HEK293 (cell line): ENCODE measurements around the gene GSG1.
"Not testable (repeated sequence)": the region's sequence is repeated elsewhere in the genome, so short reads cannot be mapped to it uniquely, and the experiment has no call there.

Source experiments
- CTCF ChIA-PET: fragments of 350-600 bp; formaldehyde crosslinking; extraction: SDS; loops from one replicate; lab custom pipeline; 2021; ENCODE audit warnings: antibody characterized with exemption; lab: Yijun Ruan, JAX
- POLR2A ChIA-PET: fragments of 300-600 bp; formaldehyde crosslinking; extraction: SDS; loops from one replicate; lab custom pipeline; 2020; ENCODE audit warnings: antibody characterized with exemption, inconsistent platforms; lab: Yijun Ruan, JAX
- H3K27ac ChIP-seq: fragments of 200-500 bp; sonication (Bioruptor generic); 2 replicates; pipeline ENCODE4 v1.5.1; 2014; ENCODE audit warnings: low read depth, low read length, control low read depth, inconsistent platforms; ENCODE audit errors: extremely low read depth
- H3K36me3 ChIP-seq, 2 experiments: fragments of 200-500 bp in 1 of 2; sonication (Bioruptor generic) in 1 of 2; 1 replicate in 1 of 2; 2 replicates in 1 of 2; pipeline ENCODE4 v1.5.1; 2014 to 2017; ENCODE audit warnings: inconsistent platforms in 2 of 2, low read length in 2 of 2; ENCODE audit not compliant: control insufficient read depth in 2 of 2, insufficient read depth in 1 of 2
- H3K4me1 ChIP-seq: fragments of 200-500 bp; sonication (Bioruptor generic); 2 replicates; pipeline ENCODE4 v1.5.1; 2014; ENCODE audit warnings: mild to moderate bottlenecking, low read length, inconsistent platforms; ENCODE audit not compliant: control insufficient read depth, insufficient read depth
- H3K4me3 ChIP-seq: 2 replicates; pipeline ENCODE4 v1.5.1; 2011; ENCODE audit warnings: low read depth, mild to moderate bottlenecking, control low read depth, low read length, moderate library complexity
- H3K9me3 ChIP-seq: fragments of 200-500 bp; sonication (Bioruptor generic); 2 replicates; pipeline ENCODE4 v1.5.1; 2014; ENCODE audit warnings: low read depth, low read length, inconsistent platforms; ENCODE audit not compliant: control insufficient read depth, insufficient read depth
- EGR2 ChIP-seq: fragments of 450-650 bp; formaldehyde crosslinking; IDR thresholded peaks from 2 replicates; pipeline ENCODE4 v1.5.1; 2016; ENCODE audit warnings: low read depth, missing biosample characterization, missing genetic modification characterization
- FEZF1 ChIP-seq: fragments of 450-650 bp; formaldehyde crosslinking; IDR thresholded peaks from 2 replicates; pipeline ENCODE4 v1.5.1; 2016; ENCODE audit warnings: missing biosample characterization, missing genetic modification characterization
- GLIS2 ChIP-seq: fragments of 450-650 bp; formaldehyde crosslinking; IDR thresholded peaks from 2 replicates; pipeline ENCODE4 v1.5.1; 2016; ENCODE audit warnings: missing biosample characterization, missing genetic modification characterization
- PRDM1 ChIP-seq: fragments of 450-650 bp; formaldehyde crosslinking; IDR thresholded peaks from 2 replicates; pipeline ENCODE4; 2016; ENCODE audit warnings: missing biosample characterization, missing genetic modification characterization
- WT1 ChIP-seq: fragments of 450-650 bp; formaldehyde crosslinking; IDR thresholded peaks from 2 replicates; pipeline ENCODE4 v1.5.1; 2016; ENCODE audit warnings: missing biosample characterization, missing genetic modification characterization
- YY1 ChIP-seq: fragments of 450-650 bp; formaldehyde crosslinking; IDR thresholded peaks from 2 replicates; pipeline ENCODE4 v1.5.1; 2018; ENCODE audit warnings: missing biosample characterization, missing genetic modification characterization
- ZBTB8A ChIP-seq: fragments of 450-650 bp; formaldehyde crosslinking; IDR thresholded peaks from 2 replicates; pipeline ENCODE4 v1.5.1; 2016; ENCODE audit warnings: missing biosample characterization, missing genetic modification characterization
- ZNF211 ChIP-seq: fragments of 450-650 bp; formaldehyde crosslinking; IDR thresholded peaks from 2 replicates; pipeline ENCODE4 v1.5.1; 2016; ENCODE audit warnings: low read depth, missing biosample characterization, missing genetic modification characterization
- ZNF214 ChIP-seq: fragments of 450-650 bp; formaldehyde crosslinking; IDR thresholded peaks from 2 replicates; pipeline ENCODE4 v1.5.1; 2017; ENCODE audit warnings: missing biosample characterization, mild to moderate bottlenecking, missing genetic modification characterization, borderline replicate concordance
- ZNF274 ChIP-seq, 2 experiments: fragments of 200-500 bp in 1 of 2; fragments of 450-650 bp in 1 of 2; sonication (Bioruptor generic) in 1 of 2; formaldehyde crosslinking in 1 of 2; IDR thresholded peaks; 2 replicates each; pipeline versions ENCODE4 v1.5.1 to v1.6.1; 2014 to 2016; ENCODE audit warnings: borderline replicate concordance in 1 of 2, inconsistent platforms in 1 of 2, low read length in 1 of 2, missing biosample characterization in 1 of 2, missing genetic modification characterization in 1 of 2
- ZNF302 ChIP-seq: fragments of 450-650 bp; formaldehyde crosslinking; IDR thresholded peaks from 2 replicates; pipeline ENCODE4 v1.5.1; 2016; ENCODE audit warnings: missing biosample characterization, missing genetic modification characterization, low read depth
- ZNF335 ChIP-seq: fragments of 450-650 bp; formaldehyde crosslinking; conservative IDR thresholded peaks from 2 replicates; pipeline ENCODE4 v1.5.1; 2016; ENCODE audit warnings: missing biosample characterization, missing genetic modification characterization
- ZNF404 ChIP-seq: fragments of 450-650 bp; formaldehyde crosslinking; IDR thresholded peaks from 2 replicates; pipeline ENCODE4 v1.5.1; 2017; ENCODE audit warnings: missing biosample characterization, missing genetic modification characterization
- ZNF501 ChIP-seq: fragments of 450-650 bp; formaldehyde crosslinking; IDR thresholded peaks from 2 replicates; pipeline ENCODE4 v1.5.1; 2016; ENCODE audit warnings: missing biosample characterization, missing genetic modification characterization
- ZNF555 ChIP-seq: fragments of 450-650 bp; formaldehyde crosslinking; conservative IDR thresholded peaks from 2 replicates; pipeline ENCODE4 v1.5.1; 2017; ENCODE audit warnings: missing biosample characterization, mild to moderate bottlenecking, missing genetic modification characterization, inconsistent platforms
- ZNF692 ChIP-seq: fragments of 450-650 bp; formaldehyde crosslinking; IDR thresholded peaks from 2 replicates; pipeline ENCODE4 v1.5.1; 2016; ENCODE audit warnings: missing biosample characterization, missing genetic modification characterization
- ZNF768 ChIP-seq: fragments of 450-650 bp; formaldehyde crosslinking; IDR thresholded peaks from 2 replicates; pipeline ENCODE4 v1.5.1; 2018; ENCODE audit warnings: missing biosample characterization, mild to moderate bottlenecking, missing genetic modification characterization
- ZNF777 ChIP-seq: fragments of 450-650 bp; formaldehyde crosslinking; IDR thresholded peaks from 2 replicates; pipeline ENCODE4 v1.5.1; 2017; ENCODE audit warnings: missing biosample characterization, missing genetic modification characterization, borderline replicate concordance
- ZNF843 ChIP-seq: fragments of 450-650 bp; formaldehyde crosslinking; IDR thresholded peaks from 2 replicates; pipeline ENCODE4 v1.5.1; 2016; ENCODE audit warnings: missing biosample characterization, missing genetic modification characterization
- ZSCAN4 ChIP-seq: fragments of 450-650 bp; formaldehyde crosslinking; IDR thresholded peaks from 2 replicates; pipeline ENCODE4 v1.5.1; 2017; ENCODE audit warnings: missing biosample characterization, missing genetic modification characterization

GSG1 gene

GRCh38 chr12:13039328-13039956, 64.0 kb downstream of the GSG1 start (continued):
- TF ChIP-seq ZNF501 (no peak), ZSCAN4 (tag by site-specific recombination) (no peak), WT1 (tag by site-specific recombination) (no peak), ZNF843 (tag by site-specific recombination) (no peak), ZNF302 (tag by site-specific recombination) (no peak), YY1 (tag by site-specific recombination) (no peak), FEZF1 (peak; percentile 6; the same call in 1 of the 2 replicates), ZNF768 (no peak), ZNF555 (no peak), ZNF777 (no peak), GLIS2 (no peak)
- TF ChIP-seq, all 188 proteins: peak for 3

- Histone ChIP-seq H3K9me3 (no peaks in the 10 kb centered on the region), H3K4me3 (no peak overlapping the region), H3K4me1 (peaks cover 7% of the 10 kb centered on the region), H3K36me3 (no peaks in the 10 kb centered on the region), H3K27ac (no peak overlapping the region)
- ChIA-PET POLR2A (interaction anchor here (0.6 to 0.7 kb wide), 2 partner anchors 302 to 308 kb away, joined by 3 read pairs; no protein-coding TSS in a partner anchor), CTCF (interaction anchor here (1.0 kb wide), 1 partner anchor 119 kb away, joined by 3 read pairs; no protein-coding TSS in a partner anchor)
- TF ChIP-seq ZNF335 (tag by site-specific recombination) (no peak), FEZF1 (no peak), ZNF274 (IDR thresholded peaks at IDR 0.05; ENCODE audit: low read length) (no peak), ZNF274 (tag by site-specific recombination; IDR thresholded peaks at IDR 0.05; ENCODE audit: borderline replicate concordance) (no peak), ZNF692 (0 out of 2 replicates have a peak, but pooled peaks have one; percentile 18), ZNF214 (no peak), EGR2 (tag by site-specific recombination) (no peak)
Measured at GRCh38 chr12:13038491-13039161, 64.8 kb downstream of the GSG1 start.

GRCh38 chr12:13036881-13037280, 66.6 kb downstream of the GSG1 start:
- Histone ChIP-seq H3K4me1 (peaks cover 7% of the 10 kb centered on the region), H3K27ac (no peak overlapping the region), H3K36me3 (no peaks in the 10 kb centered on the region), H3K9me3 (no peaks in the 10 kb centered on the region), H3K4me3 (no peak overlapping the region)
- TF ChIP-seq PRDM1 (tag by site-specific recombination) (no peak), ZNF211 (tag by site-specific recombination) (no peak), ZBTB8A (tag by site-specific recombination) (no peak), ZNF404 (tag by site-specific recombination) (0 out of 2 replicates have a peak, but pooled peaks have one; percentile 20)
- POLR2A ChIA-PET: no interaction called here
- CTCF ChIA-PET: interaction anchor here (0.6 to 1.4 kb wide), 4 partner anchors 11 to 298 kb away, joined by 3 to 4 read pairs (median 4); no protein-coding TSS in a partner anchor

- POLR2A ChIA-PET, H3K36me3 ChIP-seq: not testable (repeated sequence)
- CTCF ChIA-PET: interaction anchor here (1.2 kb wide), 1 partner anchor 12 kb away, joined by 3 read pairs; no protein-coding TSS in a partner anchor
Measured at GRCh38 chr12:13035335-13035734, 68.1 kb downstream of the GSG1 start.

More at GRCh38 chr12:13035335-13035734, 68.1 kb downstream of the GSG1 start:
- not testable (repeated sequence) for H3K27ac ChIP-seq, H3K4me1 ChIP-seq, H3K4me3 ChIP-seq, H3K9me3 ChIP-seq
